Endothelial cell of umbilical vein (primary cell): ENCODE data around the gene FABP2.

ENCODE experiments used
- MAX ChIP-seq: IDR thresholded peaks from 2 replicates; pipeline ENCODE4 v1.6.1; 2011; ENCODE audit not compliant: insufficient read depth, insufficient read length
- TF ChIP-seq, protein P1 (sequence below), 2 donors: IDR thresholded peaks; 1 replicate in 1 of 2; 2 replicates in 1 of 2; pipeline ENCODE4 v1.5.1; 2011; ENCODE audit warnings: low read length in 2 of 2, mild to moderate bottlenecking in 2 of 2, moderate library complexity in 2 of 2, control low read depth in 1 of 2, inconsistent platforms in 1 of 2, low read depth in 1 of 2; ENCODE audit not compliant: insufficient read depth in 1 of 2; ENCODE audit errors: extremely low read depth in 1 of 2

- TF ChIP-seq, protein P1, sequence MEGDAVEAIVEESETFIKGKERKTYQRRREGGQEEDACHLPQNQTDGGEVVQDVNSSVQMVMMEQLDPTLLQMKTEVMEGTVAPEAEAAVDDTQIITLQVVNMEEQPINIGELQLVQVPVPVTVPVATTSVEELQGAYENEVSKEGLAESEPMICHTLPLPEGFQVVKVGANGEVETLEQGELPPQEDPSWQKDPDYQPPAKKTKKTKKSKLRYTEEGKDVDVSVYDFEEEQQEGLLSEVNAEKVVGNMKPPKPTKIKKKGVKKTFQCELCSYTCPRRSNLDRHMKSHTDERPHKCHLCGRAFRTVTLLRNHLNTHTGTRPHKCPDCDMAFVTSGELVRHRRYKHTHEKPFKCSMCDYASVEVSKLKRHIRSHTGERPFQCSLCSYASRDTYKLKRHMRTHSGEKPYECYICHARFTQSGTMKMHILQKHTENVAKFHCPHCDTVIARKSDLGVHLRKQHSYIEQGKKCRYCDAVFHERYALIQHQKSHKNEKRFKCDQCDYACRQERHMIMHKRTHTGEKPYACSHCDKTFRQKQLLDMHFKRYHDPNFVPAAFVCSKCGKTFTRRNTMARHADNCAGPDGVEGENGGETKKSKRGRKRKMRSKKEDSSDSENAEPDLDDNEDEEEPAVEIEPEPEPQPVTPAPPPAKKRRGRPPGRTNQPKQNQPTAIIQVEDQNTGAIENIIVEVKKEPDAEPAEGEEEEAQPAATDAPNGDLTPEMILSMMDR (IDR thresholded peaks at IDR 0.05; ENCODE audit: extremely low read depth in 1 of 2, insufficient read depth in 1 of 2, low read depth in 1 of 2, low read length in 2 of 2): no peak
- no peak for TF ChIP-seq MAX
Measured at GRCh38 chr4:119268466-119268865, 53.5 kb downstream of the FABP2 start.
